IMR-90 (cell line): ENCODE measurements around the gene COLEC12. TPM values are rescaled to one million over a fixed set of nuclear protein-coding genes. Genes with fewer than 3 reads are reported as not detected.

Experiments used
- ATAC-seq: fragments of 200-7000 bp; cut with Tn5 transposase; 2 replicates; pipeline ENCODE4 v1.9.1; 2020; ENCODE audit warnings: low read depth, mild to moderate bottlenecking, moderate library complexity
- BruUV-seq: library from RNA; stranded (reverse); fragments of 400-500 nt; replicated peaks from 2 replicates; lab custom pipeline; 2021; lab: Mats Ljungman, UMichigan
- CTCF ChIA-PET: fragments of 300-600 bp; formaldehyde crosslinking; extraction: SDS; loops from one replicate; lab custom pipeline; 2021; ENCODE audit warnings: antibody characterized with exemption; lab: Yijun Ruan, JAX
- POLR2A ChIA-PET: fragments of 300-600 bp; sonication (Branson Sonifier 250); formaldehyde crosslinking; loops from one replicate; lab custom pipeline; 2022; ENCODE audit warnings: antibody characterized with exemption; ENCODE audit not compliant: unreplicated experiment; lab: Charles Lee
- DNase-seq: peaks from one replicate; pipeline ENCODE4 v3.0.0; 2013
- H2AFZ ChIP-seq: replicated peaks from 2 replicates; pipeline ENCODE3; 2013; ENCODE audit warnings: low read length, mild to moderate bottlenecking; ENCODE audit not compliant: poor library complexity
- H2AK5ac ChIP-seq: 2 replicates; pipeline ENCODE4 v1.6.1; 2013; ENCODE audit warnings: low read depth, low read length, inconsistent platforms
- H2AK9ac ChIP-seq: replicated peaks from 2 replicates; pipeline ENCODE3; 2013; ENCODE audit warnings: mild to moderate bottlenecking, low read depth, low read length, moderate library complexity; ENCODE audit not compliant: poor library complexity
- H2BK120ac ChIP-seq: 2 replicates; pipeline ENCODE4 v1.6.1; 2013; ENCODE audit warnings: low read depth, low read length, inconsistent platforms
- H2BK15ac ChIP-seq: 3 replicates; pipeline ENCODE4 v1.6.1; 2013; ENCODE audit warnings: low read depth, low read length, inconsistent platforms
- H2BK20ac ChIP-seq: 2 replicates; pipeline ENCODE4 v1.6.1; 2013; ENCODE audit warnings: low read depth, mild to moderate bottlenecking, inconsistent platforms, low read length, moderate library complexity
- H2BK5ac ChIP-seq: 2 replicates; pipeline ENCODE4 v1.6.1; 2013; ENCODE audit warnings: mild to moderate bottlenecking, low read depth, low read length, inconsistent platforms; ENCODE audit not compliant: poor library complexity, severe bottlenecking
- H3K14ac ChIP-seq: replicated peaks from 2 replicates; pipeline ENCODE4 v1.6.1; 2013; ENCODE audit warnings: low read depth, low read length, inconsistent platforms
- H3K18ac ChIP-seq: 2 replicates; pipeline ENCODE4 v1.6.1; 2013; ENCODE audit warnings: low read depth, low read length, control low read depth
- H3K23ac ChIP-seq: 2 replicates; pipeline ENCODE4 v1.6.1; 2013; ENCODE audit warnings: low read depth, low read length, inconsistent platforms
- H3K27ac ChIP-seq: 2 replicates; pipeline ENCODE4 v1.5.1; 2013; ENCODE audit warnings: mild to moderate bottlenecking, control low read depth, low read length; ENCODE audit not compliant: insufficient read depth
- H3K27me3 ChIP-seq: 2 replicates; pipeline ENCODE4 v1.6.1; 2013; ENCODE audit warnings: low read length; ENCODE audit not compliant: control insufficient read depth, insufficient read depth
- H3K36me3 ChIP-seq: 2 replicates; pipeline ENCODE4 v1.6.1; 2013; ENCODE audit warnings: low read length, mixed read lengths; ENCODE audit not compliant: control insufficient read depth, insufficient read depth
- H3K4ac ChIP-seq: 2 replicates; pipeline ENCODE4 v1.6.1; 2013; ENCODE audit warnings: low read depth, low read length, inconsistent platforms
- H3K4me1 ChIP-seq: 2 replicates; pipeline ENCODE4 v1.6.1; 2013; ENCODE audit warnings: low read length, mixed read lengths; ENCODE audit not compliant: control insufficient read depth, insufficient read depth
- H3K4me2 ChIP-seq: 2 replicates; pipeline ENCODE4 v1.6.1; 2013; ENCODE audit warnings: low read depth, mild to moderate bottlenecking, control low read depth, low read length, moderate library complexity
- H3K4me3 ChIP-seq: 2 replicates; pipeline ENCODE4 v1.5.1; 2013; ENCODE audit warnings: low read depth, mild to moderate bottlenecking, control low read depth, low read length, moderate library complexity; ENCODE audit not compliant: insufficient read depth
- H3K56ac ChIP-seq: 2 replicates; pipeline ENCODE4 v1.6.1; 2013; ENCODE audit warnings: low read length, inconsistent platforms; ENCODE audit not compliant: insufficient read depth; ENCODE audit errors: extremely low read depth
- H3K79me1 ChIP-seq, 2 experiments: 2 replicates each; pipeline ENCODE4 v1.6.1; 2013; ENCODE audit warnings: low read length in 2 of 2, inconsistent platforms in 1 of 2, low read depth in 1 of 2
- H3K9ac ChIP-seq: 2 replicates; pipeline ENCODE4 v1.6.1; 2013; ENCODE audit warnings: low read depth, low read length, control low read depth
- H3K9me1 ChIP-seq: 2 replicates; pipeline ENCODE4 v1.6.1; 2013; ENCODE audit warnings: low read length, inconsistent platforms; ENCODE audit not compliant: insufficient read depth
- H3K9me3 ChIP-seq: 2 replicates; pipeline ENCODE4 v1.6.1; 2013; ENCODE audit warnings: low read length; ENCODE audit not compliant: control insufficient read depth, insufficient read depth
- H4K20me1 ChIP-seq: 2 replicates; pipeline ENCODE4 v1.6.1; 2013; ENCODE audit warnings: low read length, inconsistent platforms; ENCODE audit not compliant: insufficient read depth
- H4K5ac ChIP-seq: 2 replicates; pipeline ENCODE4 v1.6.1; 2013; ENCODE audit warnings: mild to moderate bottlenecking, low read depth, low read length, control low read depth
- H4K8ac ChIP-seq, 2 experiments: 2 replicates each; pipeline ENCODE4 v1.6.1; 2013; ENCODE audit warnings: low read depth in 2 of 2, low read length in 2 of 2, control low read depth in 1 of 2, inconsistent platforms in 1 of 2
- H4K91ac ChIP-seq: 2 replicates; pipeline ENCODE4 v1.6.1; 2013; ENCODE audit warnings: low read depth, low read length, inconsistent platforms; ENCODE audit not compliant: insufficient read depth
- BHLHE40 ChIP-seq: fragments of 150-350 bp; IDR thresholded peaks from 2 replicates; pipeline ENCODE4 v1.6.1; 2016; ENCODE audit warnings: mild to moderate bottlenecking, low read depth, low read length
- CEBPB ChIP-seq: IDR thresholded peaks from 2 replicates; pipeline ENCODE4 v1.6.1; 2012; ENCODE audit warnings: low read depth, low read length, improper control_type of control experiment
- CHD1 ChIP-seq: IDR thresholded peaks from 2 replicates; pipeline ENCODE4 v1.6.1; 2012; ENCODE audit warnings: low read depth, low read length, improper control_type of control experiment
- NFE2L2 ChIP-seq: fragments of 150-350 bp; IDR thresholded peaks from 2 replicates; pipeline ENCODE4 v1.6.1; 2016; ENCODE audit warnings: low read depth, mild to moderate bottlenecking, low read length
- POLR2A ChIP-seq: IDR thresholded peaks from 2 replicates; pipeline ENCODE4 v1.6.1; 2012; ENCODE audit warnings: mild to moderate bottlenecking, low read depth, low read length
- RAD21 ChIP-seq: IDR thresholded peaks from 2 replicates; pipeline ENCODE4 v1.6.1; 2012; ENCODE audit warnings: low read length, improper control_type of control experiment
- RCOR1 ChIP-seq: IDR thresholded peaks from 2 replicates; pipeline ENCODE4 v1.6.1; 2012; ENCODE audit warnings: mild to moderate bottlenecking, low read length, improper control_type of control experiment; ENCODE audit not compliant: insufficient replicate concordance
- RFX5 ChIP-seq: IDR thresholded peaks from 2 replicates; pipeline ENCODE4 v1.8.0; 2012; ENCODE audit warnings: low read depth, mild to moderate bottlenecking, low read length, moderate library complexity
- WGBS, 2 experiments: methylation state at CpG; one replicate each; pipeline versions ENCODE4 v1.1.5 to v1.1.7; 2013; ENCODE audit warnings: missing lambda C conversion rate in 2 of 2; ENCODE audit not compliant: insufficient read length in 1 of 2; ENCODE audit errors: extremely low coverage in 2 of 2; 5-methylcytosine and 5-hydroxymethylcytosine counted together
- dilution Hi-C: fragments of 300-500 bp; cut with HindIII; formaldehyde crosslinking; loops from one replicate; pipeline ENCODE4 v1.14.3; 2018; ENCODE audit warnings: low sequenced_read_pairs; ENCODE audit not compliant: unreplicated experiment
- in situ Hi-C: fragments of 300-500 bp; cut with MboI; formaldehyde crosslinking; loops from 3 replicates; pipeline ENCODE4 v1.14.3; 2019; ENCODE audit warnings: low sequenced_read_pairs, inconsistent platforms, mixed read lengths
- intact Hi-C: fragments of 100-400 bp; cut with micrococcal nuclease; formaldehyde crosslinking; loops from 2 replicates; pipeline ENCODE4 v1.10.0; 2022
- polyA plus RNA-seq, 3 experiments: library from polyadenylated mRNA; depleted of rRNA; stranded (reverse); fragments of >200 nt; gene quantifications; 2 replicates each; pipeline ENCODE4 v1.2.3, GENCODE V29; 2012; ENCODE audit warnings: low replicate concordance in 1 of 3
- total RNA-seq: library from RNA; depleted of rRNA; stranded (reverse); fragments of >200 nt; gene quantifications from 2 replicates; pipeline ENCODE4 v1.2.3, GENCODE V29; 2012
- TF ChIP-seq, protein P1 (sequence below): fragments of 150-350 bp; IDR thresholded peaks from 2 replicates; pipeline ENCODE4 v1.6.1; 2017; ENCODE audit warnings: mild to moderate bottlenecking, antibody characterized with exemption, low read length, low read depth
- TF ChIP-seq, protein P2 (sequence below): fragments of 150-350 bp; IDR thresholded peaks from 2 replicates; pipeline ENCODE4 v1.6.1; 2016; ENCODE audit warnings: low read depth, mild to moderate bottlenecking, low read length, moderate library complexity, borderline replicate concordance
- TF ChIP-seq, protein P3 (sequence below): conservative IDR thresholded peaks from 2 replicates; pipeline ENCODE4 v1.5.1; 2012; ENCODE audit warnings: mild to moderate bottlenecking, low read depth, low read length, improper control_type of control experiment

COLEC12 gene
- total and polyA plus RNA-seq, 2 of the 4 experiments (the other 2 are of a cell fraction), result 1.0 to 2.3 TPM

DNA sequence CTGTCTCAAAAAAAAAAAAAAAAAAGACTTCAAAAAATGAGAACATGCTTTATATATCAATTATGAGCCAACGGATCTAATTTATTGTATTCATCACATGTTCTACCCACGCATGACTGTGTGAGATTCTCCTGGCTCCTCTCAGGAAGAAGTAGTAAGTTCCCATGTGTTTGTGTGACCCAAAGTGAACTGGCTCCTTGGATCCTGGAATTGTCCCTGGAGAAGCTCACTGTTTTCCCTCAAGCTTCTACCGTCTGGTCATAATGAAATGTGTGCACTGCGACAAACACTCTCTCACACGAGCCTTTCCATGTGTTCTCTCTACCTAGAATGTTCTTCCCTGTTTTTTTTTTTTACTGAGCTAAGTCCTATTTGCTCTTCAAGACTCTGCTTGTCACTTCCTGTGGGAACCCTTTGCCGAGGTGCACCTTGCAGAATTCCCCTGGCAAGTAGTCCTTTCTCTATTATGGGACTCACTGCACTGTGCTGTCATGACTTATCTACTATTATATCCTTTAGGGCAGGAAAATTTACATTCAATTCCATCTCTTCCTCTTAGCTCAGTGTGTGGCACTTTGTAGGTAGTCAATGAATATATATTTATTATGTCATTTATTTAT is 149.4 kb downstream of the COLEC12 start:
- no peak overlapping the region for H4K5ac ChIP-seq
- no peaks in the 10 kb centered on the region for H3K79me1 ChIP-seq
- no peak overlapping the region for H4K91ac ChIP-seq
- H3K9me1 ChIP-seq, result no peaks in the 10 kb centered on the region
- no peak overlapping the region for H2BK20ac ChIP-seq
- H3K4me1 ChIP-seq, result no peaks in the 10 kb centered on the region; the same call in 1 of the 2 replicates
- H3K9me3 ChIP-seq, result peaks cover 7% of the 10 kb centered on the region
- no peak overlapping the region for H3K18ac ChIP-seq
- ChIA-PET POLR2A (no interaction called here), CTCF (no interaction called here)
- no peak overlapping the region for H2AFZ ChIP-seq
- H2BK120ac ChIP-seq, result no peak overlapping the region
- H4K8ac ChIP-seq, result no peak overlapping the region
- no peak overlapping the region for H3K56ac ChIP-seq
- dilution Hi-C loops (no loop called here), in situ Hi-C loops (no loop called here), intact Hi-C loops (no loop called here)
- H3K14ac ChIP-seq, result no peak overlapping the region
- H2BK5ac ChIP-seq, result no peak overlapping the region
- no peak overlapping the region for H3K4ac ChIP-seq
- DNase-seq (no peak), ATAC-seq (no peak)
- no peak overlapping the region for H2AK5ac ChIP-seq
- no peak overlapping the region for H2AK9ac ChIP-seq
- no peak overlapping the region for H2BK15ac ChIP-seq
- BruUV-seq, result no TSS peak
- TF ChIP-seq RFX5 (no peak), CHD1 (no peak), NFE2L2 (no peak), RCOR1 (no peak), BHLHE40 (no peak), RAD21 (no peak), POLR2A (no peak), CEBPB (no peak)
- TF ChIP-seq, protein P1, sequence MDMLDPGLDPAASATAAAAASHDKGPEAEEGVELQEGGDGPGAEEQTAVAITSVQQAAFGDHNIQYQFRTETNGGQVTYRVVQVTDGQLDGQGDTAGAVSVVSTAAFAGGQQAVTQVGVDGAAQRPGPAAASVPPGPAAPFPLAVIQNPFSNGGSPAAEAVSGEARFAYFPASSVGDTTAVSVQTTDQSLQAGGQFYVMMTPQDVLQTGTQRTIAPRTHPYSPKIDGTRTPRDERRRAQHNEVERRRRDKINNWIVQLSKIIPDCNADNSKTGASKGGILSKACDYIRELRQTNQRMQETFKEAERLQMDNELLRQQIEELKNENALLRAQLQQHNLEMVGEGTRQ, result no peak
- TF ChIP-seq, protein P2, sequence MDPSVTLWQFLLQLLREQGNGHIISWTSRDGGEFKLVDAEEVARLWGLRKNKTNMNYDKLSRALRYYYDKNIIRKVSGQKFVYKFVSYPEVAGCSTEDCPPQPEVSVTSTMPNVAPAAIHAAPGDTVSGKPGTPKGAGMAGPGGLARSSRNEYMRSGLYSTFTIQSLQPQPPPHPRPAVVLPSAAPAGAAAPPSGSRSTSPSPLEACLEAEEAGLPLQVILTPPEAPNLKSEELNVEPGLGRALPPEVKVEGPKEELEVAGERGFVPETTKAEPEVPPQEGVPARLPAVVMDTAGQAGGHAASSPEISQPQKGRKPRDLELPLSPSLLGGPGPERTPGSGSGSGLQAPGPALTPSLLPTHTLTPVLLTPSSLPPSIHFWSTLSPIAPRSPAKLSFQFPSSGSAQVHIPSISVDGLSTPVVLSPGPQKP, result no peak
- TF ChIP-seq, protein P3, sequence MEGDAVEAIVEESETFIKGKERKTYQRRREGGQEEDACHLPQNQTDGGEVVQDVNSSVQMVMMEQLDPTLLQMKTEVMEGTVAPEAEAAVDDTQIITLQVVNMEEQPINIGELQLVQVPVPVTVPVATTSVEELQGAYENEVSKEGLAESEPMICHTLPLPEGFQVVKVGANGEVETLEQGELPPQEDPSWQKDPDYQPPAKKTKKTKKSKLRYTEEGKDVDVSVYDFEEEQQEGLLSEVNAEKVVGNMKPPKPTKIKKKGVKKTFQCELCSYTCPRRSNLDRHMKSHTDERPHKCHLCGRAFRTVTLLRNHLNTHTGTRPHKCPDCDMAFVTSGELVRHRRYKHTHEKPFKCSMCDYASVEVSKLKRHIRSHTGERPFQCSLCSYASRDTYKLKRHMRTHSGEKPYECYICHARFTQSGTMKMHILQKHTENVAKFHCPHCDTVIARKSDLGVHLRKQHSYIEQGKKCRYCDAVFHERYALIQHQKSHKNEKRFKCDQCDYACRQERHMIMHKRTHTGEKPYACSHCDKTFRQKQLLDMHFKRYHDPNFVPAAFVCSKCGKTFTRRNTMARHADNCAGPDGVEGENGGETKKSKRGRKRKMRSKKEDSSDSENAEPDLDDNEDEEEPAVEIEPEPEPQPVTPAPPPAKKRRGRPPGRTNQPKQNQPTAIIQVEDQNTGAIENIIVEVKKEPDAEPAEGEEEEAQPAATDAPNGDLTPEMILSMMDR, result no peak
- H3K27me3 ChIP-seq, result peaks cover 14% of the 10 kb centered on the region
- H3K27ac ChIP-seq, result no peak overlapping the region
- no peak overlapping the region for H3K4me2 ChIP-seq
- H4K20me1 ChIP-seq, result no peaks in the 10 kb centered on the region
- no peaks in the 10 kb centered on the region for H3K36me3 ChIP-seq
- H3K4me3 ChIP-seq, result no peak overlapping the region
- no peak overlapping the region for H3K23ac ChIP-seq
- WGBS, 2 experiments, result 100% methylated on average over 1 of the region's 6 CpGs; no CpG with 5 or more reads in 1 of the 2 experiments
- H3K9ac ChIP-seq, result no peak overlapping the region
